Adrenal gland (tissue), 12 donors: ENCODE data around the gene NECAB3. TPM values are rescaled to one million over a fixed set of nuclear protein-coding genes. Genes with fewer than 3 reads are reported as not detected.
"Not testable (repeated sequence)": the region's sequence is repeated elsewhere in the genome, so short reads cannot be mapped to it uniquely, and the experiment has no call there.

ENCODE experiments used
- DNase-seq, 7 donors: peaks; one replicate each; pipeline ENCODE4 v3.0.0-alpha.2; 2019 to 2020
- H3K27ac ChIP-seq, 5 donors: fragments of 200-600 bp; sonication (generic) in 4 of 5; 1 replicate in 3 of 5; 2 replicates in 2 of 5; pipeline versions ENCODE4 v1.5.1 to v1.8.0; 2016 to 2020; ENCODE audit warnings: mild to moderate bottlenecking in 1 of 5
- H3K27me3 ChIP-seq: fragments of 200-600 bp; 2 replicates; pipeline ENCODE4 v1.8.0; 2021
- H3K36me3 ChIP-seq, 2 donors: fragments of 200-600 bp; replicated peaks in 1 of 2; 1 replicate in 1 of 2; 2 replicates in 1 of 2; pipeline versions ENCODE4 v1.5.1 to v1.8.0; 2018 to 2022
- H3K4me1 ChIP-seq, 2 donors: fragments of 200-600 bp; replicated peaks in 1 of 2; 1 replicate in 1 of 2; 2 replicates in 1 of 2; pipeline versions ENCODE4 v1.5.1 to v1.8.0; 2018 to 2021
- H3K4me3 ChIP-seq, 4 donors: fragments of 200-600 bp; sonication (generic) in 3 of 4; one replicate each; pipeline ENCODE4 v1.5.1; 2016 to 2018
- H3K9me3 ChIP-seq, 3 donors: fragments of 200-600 bp; sonication (generic) in 1 of 3; replicated peaks in 1 of 3; 1 replicate in 2 of 3; 2 replicates in 1 of 3; pipeline versions ENCODE4 v1.5.1 to v1.8.0; 2016 to 2021
- CTCF ChIP-seq, 6 experiments: fragments of 450-650 bp in 4 of 6; fragments of 200-600 bp in 2 of 6; sonication (generic) in 1 of 6; IDR thresholded peaks; 1 replicate in 5 of 6; 2 replicates in 1 of 6; pipeline versions ENCODE4 v1.5.1 to v1.8.0; 2016 to 2021; ENCODE audit warnings: antibody characterized with exemption in 6 of 6, mild to moderate bottlenecking in 2 of 6, moderate library complexity in 1 of 6
- POLR2A ChIP-seq, 2 donors: fragments of 450-650 bp; IDR thresholded peaks; one replicate each; pipeline ENCODE4 v1.6.1; 2017; ENCODE audit warnings: antibody characterized with exemption in 2 of 2, mild to moderate bottlenecking in 2 of 2, moderate library complexity in 1 of 2
- WGBS, 4 donors: extraction: QIAGEN DNeasy Blood & Tissue Kit in 2 of 4; methylation state at CpG; one replicate each; pipeline versions ENCODE4 v1.1.5 to v1.1.7; 2013 to 2017; 5-methylcytosine and 5-hydroxymethylcytosine counted together
- intact Hi-C, 2 donors: fragments of 100-400 bp; cut with DNase I; formaldehyde crosslinking; loops; one replicate each; pipeline versions ENCODE4 v1.14.1 to v1.15.0; 2022 to 2023
- polyA plus RNA-seq, 3 donors: library from polyadenylated mRNA; stranded (reverse); fragments of 200-250 nt in 2 of 3; fragments of 350-450 nt in 1 of 3; fragmentation: Illumina TruSeq in 1 of 3; extraction: RNeasy Lipid Tissue Mini Kit (QIAGEN cat#74804) in 1 of 3; gene quantifications; one replicate each; pipeline ENCODE4 v1.2.3, GENCODE V29; 2013 to 2014
- total RNA-seq, 9 donors: library from RNA; depleted of rRNA in 4 of 9; stranded (reverse); fragments of >200 nt in 4 of 9; fragments of 120-200 nt in 1 of 9; fragmentation: NEBNext Ultra II Directional in 1 of 9; extraction: Animal tissue kit (Norgen Biotek cat#: 25700) in 1 of 9; gene quantifications; one replicate each; pipeline versions ENCODE4 v1.1.0 to v1.2.4, GENCODE V29; 2013 to 2023
- donor health status: healthy with polysubstance abuse.
- donor health status: Bipolar disorder and iron deficiency.
- donor health status: DM: yes; HTN: yes; CAD: no.
- donor health status: DM: no; HTN: no; CAD: no.
- donor health status: DM: no; HTN: no; CAD: no.
- donor health status: DM: yes; HTN: yes; CAD: no.

NECAB3 gene
- total and polyA plus RNA-seq, 12 donors, result 23.4 to 279 (median 142) TPM

DNA sequence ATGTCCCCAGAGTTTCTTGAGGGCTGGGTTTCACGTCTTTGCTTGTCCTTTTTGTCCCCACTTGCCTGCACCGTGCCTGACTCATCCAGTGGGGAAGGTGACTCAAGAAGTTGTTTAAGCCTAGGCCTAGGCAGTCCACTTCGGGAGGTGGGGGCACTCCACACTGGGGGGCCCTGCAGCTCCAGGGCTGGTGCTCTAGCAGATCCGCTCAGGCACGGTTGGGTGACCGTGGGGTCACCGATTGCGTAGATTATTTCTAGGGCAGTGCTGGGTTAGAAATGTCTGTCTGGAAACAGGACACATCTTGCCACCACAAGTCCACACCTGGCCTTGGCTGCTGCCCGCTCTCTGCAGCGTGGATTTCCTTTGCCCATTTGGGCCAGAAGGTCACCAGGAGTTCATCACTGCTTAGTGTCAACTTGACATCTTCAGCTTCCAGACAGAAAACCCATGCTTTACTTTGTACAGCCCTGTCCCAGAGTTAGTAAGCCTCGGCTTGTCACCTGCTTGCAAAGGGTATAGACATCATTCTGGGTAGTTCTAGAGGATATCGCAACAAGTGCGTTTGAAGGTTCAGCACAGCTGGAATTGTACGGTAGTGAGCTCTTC, 25.7 kb downstream of the NECAB3 start:
- no peaks in the 10 kb centered on the region for H3K9me3 ChIP-seq
- DNase-seq, result no peak
- TF ChIP-seq POLR2A (IDR thresholded peaks at IDR 0.05) (no peak), CTCF (IDR thresholded peaks at IDR 0.05) (no peak)
- intact Hi-C loops, result loop anchor here in 1 of 2 donors (5.0 kb wide), 1 partner anchor 196 kb away; no protein-coding TSS in a partner anchor
- peaks cover 0 to 9% of the 10 kb centered on the region in 2 donors for H3K4me1 ChIP-seq
- 83 to 94% (median 87%) methylated on average over 10 to 14 of the region's 14 CpGs for WGBS, 4 donors
- no peaks in the 10 kb centered on the region for H3K27me3 ChIP-seq
- no peak overlapping the region for H3K4me3 ChIP-seq
- H3K27ac ChIP-seq, result no peak overlapping the region
- H3K36me3 ChIP-seq, result peaks cover 0 to 18% of the 10 kb centered on the region in 2 donors

DNA sequence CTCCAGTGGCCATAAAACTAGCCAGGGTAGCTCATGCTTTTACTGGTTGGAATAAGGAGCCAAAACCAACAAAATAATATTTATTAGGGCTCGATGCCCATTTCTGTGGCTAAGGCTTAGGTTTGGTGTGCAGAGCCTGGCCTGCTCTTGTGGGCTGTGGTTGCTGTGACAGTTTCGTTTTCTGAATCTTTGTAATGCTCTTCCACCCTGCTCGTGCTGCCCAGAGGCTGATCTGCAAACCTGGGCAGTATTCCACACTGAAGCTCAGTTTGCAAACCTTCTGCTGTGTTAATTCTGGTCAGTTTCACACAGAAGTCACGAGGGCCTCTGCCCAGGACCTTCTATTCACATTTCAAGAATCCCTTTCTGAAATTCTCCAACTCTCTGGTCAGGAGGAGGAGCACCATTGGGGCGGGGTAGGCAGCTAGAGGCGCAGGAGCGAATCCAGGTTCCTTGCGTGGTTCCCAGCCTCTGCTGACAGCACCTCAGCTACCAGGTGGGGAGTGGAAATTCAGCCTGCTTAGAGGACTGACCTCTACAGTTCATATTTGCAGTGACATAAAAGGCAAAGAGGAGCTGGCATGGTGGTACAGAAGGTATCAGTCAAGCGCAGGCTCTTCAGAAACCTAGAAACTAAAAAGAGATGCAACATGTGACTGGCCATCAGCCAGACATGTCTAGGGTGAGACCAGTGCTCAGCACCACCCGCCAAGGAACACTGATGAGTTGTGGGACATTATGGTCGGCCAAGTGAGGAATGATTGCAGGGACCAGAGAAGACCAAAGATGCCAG, 26.4 kb downstream of the NECAB3 start:
- no peak for DNase-seq

GRCh38 chr20:33646959-33647602, 27.1 kb downstream of the NECAB3 start:
- H3K27ac ChIP-seq, H3K9me3 ChIP-seq, H3K4me3 ChIP-seq, H3K4me1 ChIP-seq, H3K27me3 ChIP-seq: not testable (repeated sequence)
- 86 to 91% (median 89%) methylated on average over 12 to 14 of the region's 14 CpGs for WGBS, 4 donors
- peak in 1 of 7 donors; percentile 27 for DNase-seq
- peaks cover 0 to 28% of the 10 kb centered on the region in 2 donors for H3K36me3 ChIP-seq
- intact Hi-C loops, result loop anchor here in 1 of 2 donors (5.0 kb wide), 1 partner anchor 195 kb away; no protein-coding TSS in a partner anchor

More for the DNA sequence above, 26.4 kb downstream of the NECAB3 start:
- Histone ChIP-seq H3K9me3 (no peaks in the 10 kb centered on the region), H3K36me3 (peaks cover 0 to 22% of the 10 kb centered on the region in 2 donors), H3K4me1 (peaks cover 0 to 2% of the 10 kb centered on the region in 2 donors), H3K27ac (no peak overlapping the region), H3K27me3 (no peaks in the 10 kb centered on the region), H3K4me3 (no peak overlapping the region)
- TF ChIP-seq CTCF (IDR thresholded peaks at IDR 0.05) (no peak), POLR2A (IDR thresholded peaks at IDR 0.05) (no peak)
- WGBS, 4 donors, result 76 to 90% (median 87%) methylated on average over 10 to 11 of the region's 11 CpGs
- intact Hi-C loops, result loop anchor here in 1 of 2 donors (5.0 kb wide), 1 partner anchor 195 kb away; no protein-coding TSS in a partner anchor

GRCh38 chr20:33646191-33646590, 28.0 kb downstream of the NECAB3 start:
- H3K9me3 ChIP-seq, result no peaks in the 10 kb centered on the region
- DNase-seq, result peak in 1 of 7 donors; percentile 36
- no peak overlapping the region for H3K4me3 ChIP-seq
- 94 to 98% (median 96%) methylated on average over 5 of the region's 5 CpGs for WGBS, 4 donors
- H3K27me3 ChIP-seq, result no peaks in the 10 kb centered on the region
- H3K36me3 ChIP-seq, result peaks cover 0 to 28% of the 10 kb centered on the region in 2 donors
- H3K27ac ChIP-seq, result no peak overlapping the region
- H3K4me1 ChIP-seq, result no peaks in the 10 kb centered on the region
- intact Hi-C loops, result loop anchor here in 1 of 2 donors (5.0 kb wide), 1 partner anchor 194 kb away; no protein-coding TSS in a partner anchor
- TF ChIP-seq POLR2A (IDR thresholded peaks at IDR 0.05) (no peak), CTCF (IDR thresholded peaks at IDR 0.05) (no peak)
